ENCODE measurements around the gene PIRT. TPM values are rescaled to one million over a fixed set of nuclear protein-coding genes. Genes with fewer than 3 reads are reported as not detected.
A peak's percentile ranks its signal among the peaks of the same experiment; 100 is the strongest.

PIRT gene
- polyA plus RNA-seq, 1 donor (not counting 4 experiments of a cell fraction or from before 2014, with no cell fraction given) = not detected

DNA sequence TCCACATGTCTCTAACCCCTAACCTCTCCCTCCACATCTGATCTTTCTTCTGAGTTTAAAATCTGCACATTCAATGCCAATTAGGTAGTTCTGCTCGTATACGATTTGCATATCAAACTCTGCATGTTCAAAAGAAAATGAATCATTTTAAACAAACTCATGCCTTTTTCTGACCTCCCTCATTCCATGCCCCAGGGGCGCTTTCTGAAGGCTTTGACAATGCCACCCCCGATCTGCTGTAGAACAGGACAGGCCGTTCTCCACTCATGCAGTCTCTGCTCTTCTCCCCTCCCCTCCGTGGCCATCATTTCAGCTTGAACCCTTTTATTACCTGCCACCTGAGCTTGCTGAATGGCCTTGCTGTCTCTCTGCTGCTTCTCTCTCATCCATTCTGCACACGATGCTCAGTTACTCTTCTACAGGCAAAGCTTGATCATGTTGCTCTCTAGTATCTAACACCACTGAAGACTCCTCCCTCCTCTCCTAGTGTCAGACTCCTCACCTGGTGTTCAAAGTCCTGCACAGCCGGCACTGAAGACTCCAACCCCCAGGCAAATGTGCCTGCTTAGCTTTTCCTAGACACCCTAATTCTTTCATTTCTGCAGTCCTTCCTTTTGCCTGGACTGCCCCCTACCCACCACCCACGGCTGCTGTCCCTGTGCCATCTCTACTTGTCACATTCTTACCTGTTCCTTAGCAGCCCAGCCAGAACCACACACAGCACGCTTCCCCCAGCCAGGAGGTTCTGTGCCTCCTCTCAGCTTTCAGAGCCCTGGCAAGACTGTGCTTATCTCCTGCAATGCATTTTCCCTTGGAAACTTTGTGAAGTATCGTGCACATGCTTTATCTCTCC is 40.2 kb downstream of the PIRT start:
- peaks cover 31% of the 10 kb centered on the region for H3K4me1 ChIP-seq (ENCODE audit: control insufficient read depth, extremely low read depth, insufficient read depth, low read length)
- H3K27ac ChIP-seq (ENCODE audit: control insufficient read depth, insufficient read depth, low read length) = peak overlapping the region; percentile 3
- no peak for TF ChIP-seq EZH2 (IDR thresholded peaks at IDR 0.05; ENCODE audit: low read length)
- TF ChIP-seq, protein P1, sequence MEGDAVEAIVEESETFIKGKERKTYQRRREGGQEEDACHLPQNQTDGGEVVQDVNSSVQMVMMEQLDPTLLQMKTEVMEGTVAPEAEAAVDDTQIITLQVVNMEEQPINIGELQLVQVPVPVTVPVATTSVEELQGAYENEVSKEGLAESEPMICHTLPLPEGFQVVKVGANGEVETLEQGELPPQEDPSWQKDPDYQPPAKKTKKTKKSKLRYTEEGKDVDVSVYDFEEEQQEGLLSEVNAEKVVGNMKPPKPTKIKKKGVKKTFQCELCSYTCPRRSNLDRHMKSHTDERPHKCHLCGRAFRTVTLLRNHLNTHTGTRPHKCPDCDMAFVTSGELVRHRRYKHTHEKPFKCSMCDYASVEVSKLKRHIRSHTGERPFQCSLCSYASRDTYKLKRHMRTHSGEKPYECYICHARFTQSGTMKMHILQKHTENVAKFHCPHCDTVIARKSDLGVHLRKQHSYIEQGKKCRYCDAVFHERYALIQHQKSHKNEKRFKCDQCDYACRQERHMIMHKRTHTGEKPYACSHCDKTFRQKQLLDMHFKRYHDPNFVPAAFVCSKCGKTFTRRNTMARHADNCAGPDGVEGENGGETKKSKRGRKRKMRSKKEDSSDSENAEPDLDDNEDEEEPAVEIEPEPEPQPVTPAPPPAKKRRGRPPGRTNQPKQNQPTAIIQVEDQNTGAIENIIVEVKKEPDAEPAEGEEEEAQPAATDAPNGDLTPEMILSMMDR (optimal IDR thresholded peaks at IDR 0.05 in 1 of 3, IDR thresholded peaks at IDR 0.05 in 1 of 3, conservative IDR thresholded peaks at IDR 0.05 in 1 of 3; ENCODE audit: extremely low read depth in 1 of 3, insufficient read depth in 2 of 3, low read length in 3 of 3) = peak in 1 of 3 experiments; percentile 1
- H3K4me3 ChIP-seq (ENCODE audit: control insufficient read depth in 2 of 3, extremely low read depth in 1 of 3, insufficient read depth in 2 of 3, low read depth in 1 of 3, low read length in 3 of 3) = no peak overlapping the region
- no peaks in the 10 kb centered on the region for H3K79me2 ChIP-seq (ENCODE audit: control insufficient read depth, insufficient read depth, low read length)
- H4K20me1 ChIP-seq (ENCODE audit: control insufficient read depth, extremely low read depth, insufficient read depth, low read length) = no peaks in the 10 kb centered on the region
- no peaks in the 10 kb centered on the region for H3K27me3 ChIP-seq (ENCODE audit: control insufficient read depth, extremely low read depth, insufficient read depth, low read length)
- peak overlapping the region; percentile 5 for H3K9ac ChIP-seq (ENCODE audit: control insufficient read depth, extremely low read depth, insufficient read depth, low read length)
- dilution Hi-C loops (cut with MboI; ENCODE audit: extremely low pct_ligation_motif_present, low sequenced_read_pairs) = no loop called here
- FAIRE-seq = peak; percentile 9
- H3K9me3 ChIP-seq (ENCODE audit: control insufficient read depth, low read depth, low read length) = no peaks in the 10 kb centered on the region
- no peaks in the 10 kb centered on the region for H3K9me1 ChIP-seq (ENCODE audit: control insufficient read depth, extremely low read depth, insufficient read depth, low read length)
- DNase-seq (ENCODE audit: low read depth, low spot score) = no peak
- peak overlapping the region; percentile 31 for H3K4me2 ChIP-seq (ENCODE audit: control insufficient read depth, extremely low read depth, insufficient read depth, low read depth, low read length)
- H2AFZ ChIP-seq (ENCODE audit: control insufficient read depth, low read length) = peak overlapping the region; percentile 55
- H3K36me3 ChIP-seq (ENCODE audit: control insufficient read depth in 2 of 2, extremely low read depth in 1 of 2, insufficient read depth in 2 of 2, low read length in 2 of 2) = no peaks in the 10 kb centered on the region

DNA sequence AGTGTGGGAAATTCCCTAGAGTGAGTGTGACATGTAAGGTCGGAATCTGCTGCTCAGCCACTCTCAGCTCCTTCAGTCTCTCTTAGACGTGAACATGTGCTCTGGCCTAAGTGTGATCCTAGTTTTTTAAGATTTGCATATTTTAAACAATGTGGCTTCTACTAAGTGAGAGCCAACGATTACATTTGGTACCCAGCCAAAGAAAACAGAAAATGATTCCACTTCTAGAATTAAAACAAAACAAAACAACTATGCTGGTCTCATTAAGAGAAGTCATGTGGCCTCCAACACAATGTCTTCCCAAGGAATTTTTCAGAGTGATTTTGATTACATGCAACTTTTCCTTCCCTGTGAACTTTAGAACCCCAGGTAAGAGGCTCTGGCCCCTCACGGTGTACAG is 44.1 kb downstream of the PIRT start:
- Histone ChIP-seq H3K27ac (ENCODE audit: control insufficient read depth, insufficient read depth, low read length) (no peak overlapping the region), H3K4me1 (ENCODE audit: control insufficient read depth, extremely low read depth, insufficient read depth, low read length) (peaks cover 43% of the 10 kb centered on the region), H3K9ac (ENCODE audit: control insufficient read depth, extremely low read depth, insufficient read depth, low read length) (no peak overlapping the region), H2AFZ (ENCODE audit: control insufficient read depth, low read length) (no peak overlapping the region), H3K27me3 (ENCODE audit: control insufficient read depth, extremely low read depth, insufficient read depth, low read length) (no peaks in the 10 kb centered on the region), H3K36me3 (ENCODE audit: control insufficient read depth in 2 of 2, extremely low read depth in 1 of 2, insufficient read depth in 2 of 2, low read length in 2 of 2) (no peaks in the 10 kb centered on the region), H3K79me2 (ENCODE audit: control insufficient read depth, insufficient read depth, low read length) (no peaks in the 10 kb centered on the region), H3K9me1 (ENCODE audit: control insufficient read depth, extremely low read depth, insufficient read depth, low read length) (no peaks in the 10 kb centered on the region), H3K9me3 (ENCODE audit: control insufficient read depth, low read depth, low read length) (no peaks in the 10 kb centered on the region), H3K4me2 (ENCODE audit: control insufficient read depth, extremely low read depth, insufficient read depth, low read depth, low read length) (no peak overlapping the region), H4K20me1 (ENCODE audit: control insufficient read depth, extremely low read depth, insufficient read depth, low read length) (no peaks in the 10 kb centered on the region), H3K4me3 (ENCODE audit: control insufficient read depth in 2 of 3, extremely low read depth in 1 of 3, insufficient read depth in 2 of 3, low read depth in 1 of 3, low read length in 3 of 3) (no peak overlapping the region)
- TF ChIP-seq, protein P1 (optimal IDR thresholded peaks at IDR 0.05 in 1 of 3, IDR thresholded peaks at IDR 0.05 in 1 of 3, conservative IDR thresholded peaks at IDR 0.05 in 1 of 3; ENCODE audit: extremely low read depth in 1 of 3, insufficient read depth in 2 of 3, low read length in 3 of 3) = no peak
- FAIRE-seq (no peak), DNase-seq (ENCODE audit: low read depth, low spot score) (no peak)
- dilution Hi-C loops (cut with MboI; ENCODE audit: extremely low pct_ligation_motif_present, low sequenced_read_pairs) = no loop called here

All from keratinocyte (primary cell).